SK-N-SH treated with all-trans-retinoic acid at 6 μM for 48 hours (cell line): ENCODE data around the gene RBFOX2.

ENCODE experiments used
- ATAC-seq: fragments of 200-7000 bp; cut with Tn5 transposase; 3 replicates; pipeline ENCODE4 v1.9.1; 2020; ENCODE audit warnings: mild to moderate bottlenecking, moderate library complexity
- ARNTL ChIP-seq: fragments of 450-650 bp; formaldehyde crosslinking; IDR thresholded peaks from 2 replicates; pipeline ENCODE4 v1.5.0; 2020; ENCODE audit warnings: low read depth, mild to moderate bottlenecking, moderate library complexity, borderline replicate concordance
- BACH2 ChIP-seq: fragments of 250-450 bp; sonication (Bioruptor Pico); IDR thresholded peaks from 2 replicates; pipeline ENCODE4 v1.9.0; 2021; ENCODE audit warnings: mild to moderate bottlenecking, borderline replicate concordance
- CSDC2 ChIP-seq: fragments of 250-450 bp; sonication (Bioruptor Pico); IDR thresholded peaks from 2 replicates; pipeline ENCODE4 v1.5.0; 2020; ENCODE audit warnings: mild to moderate bottlenecking, moderate library complexity
- ESRRG ChIP-seq: fragments of 250-450 bp; sonication (Bioruptor Pico); IDR thresholded peaks from 2 replicates; pipeline ENCODE4 v1.6.1; 2021; ENCODE audit warnings: mild to moderate bottlenecking
- GLIS3 ChIP-seq: fragments of 250-450 bp; sonication (Bioruptor Pico); IDR thresholded peaks from 2 replicates; pipeline ENCODE4 v1.5.0; 2020; ENCODE audit warnings: mild to moderate bottlenecking, moderate library complexity
- ISL1 ChIP-seq: fragments of 250-450 bp; sonication (Bioruptor Pico); IDR thresholded peaks from 2 replicates; pipeline ENCODE4 v2.1.2; 2022; ENCODE audit warnings: mild to moderate bottlenecking, moderate library complexity
- OSR1 ChIP-seq: fragments of 250-450 bp; sonication (Bioruptor Pico); IDR thresholded peaks from 2 replicates; pipeline ENCODE4 v1.8.0; 2022; ENCODE audit warnings: moderate library complexity, mild to moderate bottlenecking, inconsistent platforms
- PPARA ChIP-seq: fragments of 250-450 bp; sonication (Bioruptor Pico); IDR thresholded peaks from 2 replicates; pipeline ENCODE4 v1.5.0; 2020; ENCODE audit warnings: mild to moderate bottlenecking, borderline replicate concordance
- RARB ChIP-seq: fragments of 250-450 bp; sonication (Bioruptor Pico); IDR thresholded peaks from 2 replicates; pipeline ENCODE4 v1.8.0; 2021; ENCODE audit warnings: mild to moderate bottlenecking, moderate library complexity
- SNAI2 ChIP-seq: fragments of 250-450 bp; sonication (Bioruptor Pico); IDR thresholded peaks from 2 replicates; pipeline ENCODE4 v1.5.0; 2020; ENCODE audit warnings: mild to moderate bottlenecking, moderate library complexity
- TCF4 ChIP-seq: fragments of 250-450 bp; sonication (Bioruptor Pico); IDR thresholded peaks from 2 replicates; pipeline ENCODE4 v1.8.0; 2021; ENCODE audit warnings: mild to moderate bottlenecking, moderate library complexity, borderline replicate concordance
- TOX ChIP-seq: fragments of 250-450 bp; sonication (Bioruptor Pico); IDR thresholded peaks from 2 replicates; pipeline ENCODE4 v1.8.0; 2021; ENCODE audit warnings: mild to moderate bottlenecking, moderate library complexity, borderline replicate concordance
- ZFP3 ChIP-seq: fragments of 250-450 bp; sonication (Bioruptor Pico); IDR thresholded peaks from 2 replicates; pipeline ENCODE4 v1.5.0; 2020; ENCODE audit warnings: mild to moderate bottlenecking, moderate library complexity
- ZFP30 ChIP-seq: fragments of 450-650 bp; formaldehyde crosslinking; IDR thresholded peaks from 2 replicates; pipeline ENCODE4 v1.5.0; 2022; ENCODE audit warnings: mild to moderate bottlenecking, moderate library complexity
- ZNF565 ChIP-seq: fragments of 450-650 bp; formaldehyde crosslinking; conservative IDR thresholded peaks from 2 replicates; pipeline ENCODE4 v1.5.0; 2020; ENCODE audit warnings: low read depth, mild to moderate bottlenecking, moderate library complexity
- ZNF8 ChIP-seq: fragments of 450-650 bp; formaldehyde crosslinking; IDR thresholded peaks from 2 replicates; pipeline ENCODE4 v1.5.0; 2020; ENCODE audit warnings: mild to moderate bottlenecking, moderate library complexity
- TF ChIP-seq, protein P1 (sequence below): fragments of 250-450 bp; sonication (Bioruptor Pico); IDR thresholded peaks from 2 replicates; pipeline ENCODE4 v1.8.0; 2021; ENCODE audit warnings: low read depth, mild to moderate bottlenecking, moderate library complexity, borderline replicate concordance
- TF ChIP-seq, protein P2 (sequence below): fragments of 250-450 bp; sonication (Bioruptor Pico); IDR thresholded peaks from 2 replicates; pipeline ENCODE4 v1.5.0; 2020; ENCODE audit warnings: mild to moderate bottlenecking, moderate library complexity
- TF ChIP-seq, protein P3 (sequence below): fragments of 250-450 bp; sonication (Bioruptor Pico); IDR thresholded peaks from 2 replicates; pipeline ENCODE4 v1.8.0; 2020; ENCODE audit warnings: mild to moderate bottlenecking, moderate library complexity, borderline replicate concordance

The RBFOX2 gene

DNA sequence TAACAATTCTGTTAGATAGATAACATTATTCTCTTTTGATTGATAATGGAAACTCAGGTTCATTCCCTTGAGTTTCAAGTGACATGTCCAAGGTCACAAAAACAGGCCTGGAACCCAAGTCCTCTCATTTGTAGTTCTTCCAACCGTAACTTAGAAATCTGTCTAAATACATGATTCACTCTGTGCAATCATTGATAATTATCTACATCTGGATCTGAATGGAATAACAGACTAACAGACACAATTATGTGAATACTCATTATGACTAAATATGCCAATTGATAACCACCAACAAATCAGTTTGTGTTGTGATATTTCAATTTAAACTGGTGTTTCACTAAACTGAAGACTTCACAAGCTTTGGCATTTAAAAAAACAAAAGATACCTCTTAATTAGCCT is 71.0 kb downstream of the RBFOX2 start (continued):
- TF ChIP-seq SNAI2 (no peak), CSDC2 (CRISPR knock-in tag) (no peak)
- TF ChIP-seq, all 23 proteins: peak for 0

GRCh38 chr22:35956850-35957249 is 71.8 kb downstream of the RBFOX2 start:
- TF ChIP-seq ESRRG (CRISPR knock-in tag), result no peak
- TF ChIP-seq, all 23 proteins: peak for 0
- ATAC-seq, result no peak

GRCh38 chr22:35955546-35955945 is 73.1 kb downstream of the RBFOX2 start:
- TF ChIP-seq, protein P1, sequence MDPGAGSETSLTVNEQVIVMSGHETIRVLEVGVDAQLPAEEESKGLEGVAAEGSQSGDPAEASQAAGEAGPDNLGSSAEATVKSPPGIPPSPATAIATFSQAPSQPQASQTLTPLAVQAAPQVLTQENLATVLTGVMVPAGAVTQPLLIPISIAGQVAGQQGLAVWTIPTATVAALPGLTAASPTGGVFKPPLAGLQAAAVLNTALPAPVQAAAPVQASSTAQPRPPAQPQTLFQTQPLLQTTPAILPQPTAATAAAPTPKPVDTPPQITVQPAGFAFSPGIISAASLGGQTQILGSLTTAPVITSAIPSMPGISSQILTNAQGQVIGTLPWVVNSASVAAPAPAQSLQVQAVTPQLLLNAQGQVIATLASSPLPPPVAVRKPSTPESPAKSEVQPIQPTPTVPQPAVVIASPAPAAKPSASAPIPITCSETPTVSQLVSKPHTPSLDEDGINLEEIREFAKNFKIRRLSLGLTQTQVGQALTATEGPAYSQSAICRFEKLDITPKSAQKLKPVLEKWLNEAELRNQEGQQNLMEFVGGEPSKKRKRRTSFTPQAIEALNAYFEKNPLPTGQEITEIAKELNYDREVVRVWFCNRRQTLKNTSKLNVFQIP (CRISPR knock-in tag), result no peak
- no peak for TF ChIP-seq ARNTL (CRISPR knock-in tag)
- no peak for TF ChIP-seq RARB (CRISPR knock-in tag)
- no peak for TF ChIP-seq CSDC2 (CRISPR knock-in tag)
- TF ChIP-seq, protein P2, sequence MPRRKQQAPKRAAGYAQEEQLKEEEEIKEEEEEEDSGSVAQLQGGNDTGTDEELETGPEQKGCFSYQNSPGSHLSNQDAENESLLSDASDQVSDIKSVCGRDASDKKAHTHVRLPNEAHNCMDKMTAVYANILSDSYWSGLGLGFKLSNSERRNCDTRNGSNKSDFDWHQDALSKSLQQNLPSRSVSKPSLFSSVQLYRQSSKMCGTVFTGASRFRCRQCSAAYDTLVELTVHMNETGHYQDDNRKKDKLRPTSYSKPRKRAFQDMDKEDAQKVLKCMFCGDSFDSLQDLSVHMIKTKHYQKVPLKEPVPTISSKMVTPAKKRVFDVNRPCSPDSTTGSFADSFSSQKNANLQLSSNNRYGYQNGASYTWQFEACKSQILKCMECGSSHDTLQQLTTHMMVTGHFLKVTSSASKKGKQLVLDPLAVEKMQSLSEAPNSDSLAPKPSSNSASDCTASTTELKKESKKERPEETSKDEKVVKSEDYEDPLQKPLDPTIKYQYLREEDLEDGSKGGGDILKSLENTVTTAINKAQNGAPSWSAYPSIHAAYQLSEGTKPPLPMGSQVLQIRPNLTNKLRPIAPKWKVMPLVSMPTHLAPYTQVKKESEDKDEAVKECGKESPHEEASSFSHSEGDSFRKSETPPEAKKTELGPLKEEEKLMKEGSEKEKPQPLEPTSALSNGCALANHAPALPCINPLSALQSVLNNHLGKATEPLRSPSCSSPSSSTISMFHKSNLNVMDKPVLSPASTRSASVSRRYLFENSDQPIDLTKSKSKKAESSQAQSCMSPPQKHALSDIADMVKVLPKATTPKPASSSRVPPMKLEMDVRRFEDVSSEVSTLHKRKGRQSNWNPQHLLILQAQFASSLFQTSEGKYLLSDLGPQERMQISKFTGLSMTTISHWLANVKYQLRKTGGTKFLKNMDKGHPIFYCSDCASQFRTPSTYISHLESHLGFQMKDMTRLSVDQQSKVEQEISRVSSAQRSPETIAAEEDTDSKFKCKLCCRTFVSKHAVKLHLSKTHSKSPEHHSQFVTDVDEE, result no peak
- no peak for TF ChIP-seq ZFP3 (CRISPR knock-in tag)
- TF ChIP-seq TCF4 (CRISPR knock-in tag), result no peak
- ATAC-seq, result no peak

DNA sequence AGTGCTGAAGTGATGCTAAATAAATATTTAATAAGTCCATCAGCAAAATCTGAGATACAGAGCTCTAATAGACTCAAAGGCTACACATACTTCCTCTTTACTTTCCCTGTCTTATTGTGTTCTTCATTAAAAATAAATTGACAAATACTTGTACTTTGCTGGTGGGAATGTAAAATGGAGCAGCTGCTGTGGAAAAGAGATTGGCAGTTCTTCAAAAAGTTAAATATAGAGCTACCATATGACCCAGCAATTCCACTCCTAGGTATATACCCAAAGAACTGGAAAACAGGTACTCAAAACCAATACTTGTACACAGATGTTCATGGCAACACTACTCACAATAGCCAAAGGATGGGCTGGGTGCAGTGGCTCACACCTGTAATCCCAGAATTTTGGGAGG is 76.0 kb downstream of the RBFOX2 start:
- TF ChIP-seq TOX (CRISPR knock-in tag), result no peak
- no peak for TF ChIP-seq ZFP30
- TF ChIP-seq ARNTL (CRISPR knock-in tag), result no peak
- TF ChIP-seq ZFP3 (CRISPR knock-in tag), result no peak
- ATAC-seq, result no peak

- ATAC-seq, result no peak
- no peak for TF ChIP-seq ZFP3 (CRISPR knock-in tag)
- TF ChIP-seq ISL1 (CRISPR knock-in tag), result no peak
- TF ChIP-seq, protein P1 (CRISPR knock-in tag), result no peak
- TF ChIP-seq ZNF8 (CRISPR knock-in tag), result no peak
- no peak for TF ChIP-seq TCF4 (CRISPR knock-in tag)
- no peak for TF ChIP-seq CSDC2 (CRISPR knock-in tag)
- TF ChIP-seq RARB (CRISPR knock-in tag), result no peak
- no peak for TF ChIP-seq OSR1
- TF ChIP-seq ARNTL (CRISPR knock-in tag), result no peak
- no peak for TF ChIP-seq GLIS3
- TF ChIP-seq ZNF565 (CRISPR knock-in tag), result no peak
These were observed 78.4 kb downstream of the RBFOX2 start for GRCh38 chr22:35950262-35950661.

- ATAC-seq, result no peak
- no peak for TF ChIP-seq SNAI2
- TF ChIP-seq GLIS3, result no peak
- TF ChIP-seq PPARA (CRISPR knock-in tag), result no peak
- TF ChIP-seq, protein P3, sequence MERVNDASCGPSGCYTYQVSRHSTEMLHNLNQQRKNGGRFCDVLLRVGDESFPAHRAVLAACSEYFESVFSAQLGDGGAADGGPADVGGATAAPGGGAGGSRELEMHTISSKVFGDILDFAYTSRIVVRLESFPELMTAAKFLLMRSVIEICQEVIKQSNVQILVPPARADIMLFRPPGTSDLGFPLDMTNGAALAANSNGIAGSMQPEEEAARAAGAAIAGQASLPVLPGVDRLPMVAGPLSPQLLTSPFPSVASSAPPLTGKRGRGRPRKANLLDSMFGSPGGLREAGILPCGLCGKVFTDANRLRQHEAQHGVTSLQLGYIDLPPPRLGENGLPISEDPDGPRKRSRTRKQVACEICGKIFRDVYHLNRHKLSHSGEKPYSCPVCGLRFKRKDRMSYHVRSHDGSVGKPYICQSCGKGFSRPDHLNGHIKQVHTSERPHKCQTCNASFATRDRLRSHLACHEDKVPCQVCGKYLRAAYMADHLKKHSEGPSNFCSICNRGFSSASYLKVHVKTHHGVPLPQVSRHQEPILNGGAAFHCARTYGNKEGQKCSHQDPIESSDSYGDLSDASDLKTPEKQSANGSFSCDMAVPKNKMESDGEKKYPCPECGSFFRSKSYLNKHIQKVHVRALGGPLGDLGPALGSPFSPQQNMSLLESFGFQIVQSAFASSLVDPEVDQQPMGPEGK (CRISPR knock-in tag), result no peak
- TF ChIP-seq BACH2, result no peak
- TF ChIP-seq OSR1, result no peak
- no peak for TF ChIP-seq ZNF565 (CRISPR knock-in tag)
- no peak for TF ChIP-seq CSDC2 (CRISPR knock-in tag)
- TF ChIP-seq ZNF8 (CRISPR knock-in tag), result no peak
- TF ChIP-seq ISL1 (CRISPR knock-in tag), result no peak
- TF ChIP-seq ESRRG (CRISPR knock-in tag), result no peak
- TF ChIP-seq RARB (CRISPR knock-in tag), result no peak
- no peak for TF ChIP-seq ZFP3 (CRISPR knock-in tag)
- no peak for TF ChIP-seq TCF4 (CRISPR knock-in tag)
- TF ChIP-seq TOX (CRISPR knock-in tag), result no peak
- TF ChIP-seq, protein P2, result no peak
These were observed 79.4 kb downstream of the RBFOX2 start for GRCh38 chr22:35949243-35949642.
